PC-3 (cell line): ENCODE data around the gene SPSB3. TPM values are rescaled to one million over a fixed set of nuclear protein-coding genes. Genes with fewer than 3 reads are reported as not detected.

ENCODE experiments used
- microRNA-seq: library from miRNA; unstranded; fragments of <30 nt; microRNA quantifications from one replicate; pipeline ENCODE4 v1.1.0, GENCODE V29; 2020; ENCODE audit not compliant: unreplicated experiment
- total RNA-seq: library from RNA; depleted of rRNA; stranded (reverse); fragments of >200 nt; gene quantifications from 2 replicates; pipeline ENCODE4 v1.2.3, GENCODE V29; 2014; rRNA removed

The SPSB3 gene
- total RNA-seq, 1 experiment from 2014 or later = 27.4 TPM

Small RNA genes within 50 kb of the gene (microRNA-seq; reads per million reads assigned to microRNA genes)
- 3.0 reads per million, percentile 7 among the genes with 10 or more reads in this experiment for gene MIR3177

Other genes starting within 250 kb of the SPSB3 start
- gene TMEM204, start 248.9 kb downstream of the SPSB3 start, total RNA-seq = not detected in 2 replicates
- 4.2 and 6.2 TPM in 2 replicates for gene IFT140, start 170.5 kb downstream of the SPSB3 start, total RNA-seq
- gene CRAMP1, start 170.2 kb downstream of the SPSB3 start, total RNA-seq = 8.5 and 15.5 TPM in 2 replicates
- 85.2 and 86.5 TPM in 2 replicates for gene JPT2, start 104.3 kb downstream of the SPSB3 start, total RNA-seq
- 41.1 and 59.7 TPM in 2 replicates for gene MAPK8IP3, start 76.4 kb downstream of the SPSB3 start, total RNA-seq
- 66.9 and 70.3 TPM in 2 replicates for gene NME3, start 11.0 kb downstream of the SPSB3 start, total RNA-seq
- 11.3 and 12.5 TPM in 2 replicates for gene EME2, start 9.8 kb downstream of the SPSB3 start, total RNA-seq
- 248 and 258 TPM in 2 replicates for gene MRPS34, start 9.4 kb downstream of the SPSB3 start, total RNA-seq
- 95.1 and 128 TPM in 2 replicates for gene NUBP2, start 389 bp upstream of the SPSB3 start, total RNA-seq
- gene IGFALS, start 11.1 kb upstream of the SPSB3 start, total RNA-seq = not detected in 2 replicates
- gene HAGH, start 44.3 kb upstream of the SPSB3 start, total RNA-seq = 96.9 and 99.5 TPM in 2 replicates
- gene FAHD1, start 44.6 kb upstream of the SPSB3 start, total RNA-seq = 37.5 and 47.5 TPM in 2 replicates
- not detected in 2 replicates for gene MEIOB, start 89.6 kb upstream of the SPSB3 start, total RNA-seq
- not detected in 2 replicates for gene HS3ST6, start 135.8 kb upstream of the SPSB3 start, total RNA-seq
- 24.6 and 25.7 TPM in 2 replicates for gene MSRB1, start 160.6 kb upstream of the SPSB3 start, total RNA-seq
- 1.5 TPM in 1 of 2 replicates, not detected in the other for gene RPL3L, start 172.1 kb upstream of the SPSB3 start, total RNA-seq
- 407 and 530 TPM in 2 replicates for gene NDUFB10, start 177.0 kb upstream of the SPSB3 start, total RNA-seq
- 2,234 and 2,721 TPM in 2 replicates for gene RPS2, start 182.3 kb upstream of the SPSB3 start, total RNA-seq
- not detected in 2 replicates for gene RNF151, start 184.3 kb upstream of the SPSB3 start, total RNA-seq
- gene TBL3, start 189.5 kb upstream of the SPSB3 start, total RNA-seq = 71.5 and 111 TPM in 2 replicates
- 2.4 and 3.4 TPM in 2 replicates for gene NOXO1, start 198.9 kb upstream of the SPSB3 start, total RNA-seq
- gene GFER, start 201.6 kb upstream of the SPSB3 start, total RNA-seq = 66.8 and 77.2 TPM in 2 replicates
- 1.5 and 2.8 TPM in 2 replicates for gene SYNGR3, start 207.4 kb upstream of the SPSB3 start, total RNA-seq
- gene ZNF598, start 227.2 kb upstream of the SPSB3 start, total RNA-seq = 44.4 and 60.1 TPM in 2 replicates
- 3.8 and 5.6 TPM in 2 replicates for gene NPW, start 237.2 kb upstream of the SPSB3 start, total RNA-seq
- 145 and 160 TPM in 2 replicates for gene NHERF2, start 244.3 kb upstream of the SPSB3 start, total RNA-seq